Gastrocnemius medialis (tissue), 4 donors: ENCODE measurements around the gene SZT2.

Experiments used
- CTCF ChIP-seq, 5 experiments: fragments of 450-650 bp in 3 of 5; fragments of 200-600 bp in 2 of 5; sonication (generic) in 2 of 5; IDR thresholded peaks in 4 of 5; conservative IDR thresholded peaks in 1 of 5; 1 replicate in 4 of 5; 2 replicates in 1 of 5; pipeline ENCODE4 v1.5.1; 2016 to 2019; ENCODE audit warnings: antibody characterized with exemption in 5 of 5, mild to moderate bottlenecking in 3 of 5, moderate library complexity in 3 of 5
- POLR2A ChIP-seq, 2 donors: fragments of 450-650 bp; IDR thresholded peaks; one replicate each; pipeline ENCODE4 v1.6.1; 2017; ENCODE audit warnings: antibody characterized with exemption in 2 of 2, mild to moderate bottlenecking in 2 of 2, moderate library complexity in 2 of 2

DNA sequence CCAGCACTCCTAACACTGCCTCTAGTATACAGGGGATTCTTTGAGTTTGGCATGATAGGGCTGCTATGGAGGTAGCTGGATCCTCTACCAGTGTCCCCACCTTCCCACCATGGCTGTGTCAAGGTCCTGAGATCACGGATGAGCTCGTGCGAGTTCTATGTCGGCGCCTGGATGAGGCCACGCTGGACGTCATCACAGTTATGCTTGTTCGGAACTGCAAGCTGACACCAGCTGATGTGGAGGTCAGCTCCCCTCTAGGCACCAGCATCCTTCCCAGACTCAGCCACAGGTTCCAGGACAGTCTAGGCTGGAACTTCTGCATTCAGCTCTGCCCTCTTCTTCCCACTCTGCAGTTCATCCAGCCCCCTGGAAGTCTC is 48.9 kb downstream of the SZT2 start:
- TF ChIP-seq CTCF (IDR thresholded peaks at IDR 0.05 in 4 of 5, conservative IDR thresholded peaks at IDR 0.05 in 1 of 5) (no peak), POLR2A (IDR thresholded peaks at IDR 0.05) (no peak)
